Daoy (cell line): ENCODE data around the gene MBNL1. TPM values are rescaled to one million over a fixed set of nuclear protein-coding genes. Genes with fewer than 3 reads are reported as not detected.

Experiments
- DNase-seq: peaks from one replicate; pipeline ENCODE4 v3.0.0-alpha.2; 2015; ENCODE audit warnings: low read depth
- total RNA-seq: library from RNA; depleted of rRNA; stranded (reverse); fragments of >200 nt; shearing (Covaris generic); gene quantifications from 2 replicates; pipeline ENCODE4 v1.2.3, GENCODE V29; 2014

The MBNL1 gene
- total RNA-seq, 1 experiment from 2014 or later, result 124 TPM

- peak; percentile 19 for DNase-seq
Observed at GRCh38 chr3:152444029-152444641, 175.4 kb downstream of the MBNL1 start.

- no peak for DNase-seq
Observed at GRCh38 chr3:152445212-152445611, 176.5 kb downstream of the MBNL1 start.

- no peak for DNase-seq
Observed at GRCh38 chr3:152446495-152446894, 177.8 kb downstream of the MBNL1 start.

GRCh38 chr3:152447511-152447910, 178.8 kb downstream of the MBNL1 start:
- DNase-seq, result no peak

- no peak for DNase-seq
Observed at GRCh38 chr3:152448091-152448490, 179.4 kb downstream of the MBNL1 start.

GRCh38 chr3:152452318-152452717, 183.6 kb downstream of the MBNL1 start:
- DNase-seq, result no peak

- no peak for DNase-seq
Observed at GRCh38 chr3:152454076-152454875, 185.5 kb downstream of the MBNL1 start.

- DNase-seq, result no peak
Observed at GRCh38 chr3:152455989-152456388, 187.3 kb downstream of the MBNL1 start.

GRCh38 chr3:152457500-152458375, 189.0 kb downstream of the MBNL1 start:
- DNase-seq, result no peak

- DNase-seq, result no peak
Observed at GRCh38 chr3:152458376-152459117, 189.8 kb downstream of the MBNL1 start.

- DNase-seq, result no peak
Observed at GRCh38 chr3:152459118-152459515, 190.4 kb downstream of the MBNL1 start.

- DNase-seq, result no peak
Observed at GRCh38 chr3:152459572-152459971, 190.8 kb downstream of the MBNL1 start.

- no peak for DNase-seq
Observed at GRCh38 chr3:152460936-152461335, 192.2 kb downstream of the MBNL1 start.

GRCh38 chr3:152461460-152461859, 192.7 kb downstream of the MBNL1 start:
- no peak for DNase-seq

- no peak for DNase-seq
Observed at GRCh38 chr3:152466784-152467183, 198.1 kb downstream of the MBNL1 start.

- no peak for DNase-seq
Observed at GRCh38 chr3:152469248-152470025, 200.7 kb downstream of the MBNL1 start.

- no peak for DNase-seq
Observed at GRCh38 chr3:152470095-152470494, 201.4 kb downstream of the MBNL1 start.

GRCh38 chr3:152470893-152471292, 202.2 kb downstream of the MBNL1 start:
- DNase-seq, result no peak

- DNase-seq, result peak; percentile 65
Observed at GRCh38 chr3:152471814-152472671, 203.3 kb downstream of the MBNL1 start.

GRCh38 chr3:152472672-152472954, 203.9 kb downstream of the MBNL1 start:
- DNase-seq, result no peak
